Smooth muscle cell (in vitro differentiated cells): ENCODE results near the gene CCDC34. TPM values are rescaled to one million over a fixed set of nuclear protein-coding genes. Genes with fewer than 3 reads are reported as not detected.
A peak's percentile ranks its signal among the peaks of the same experiment; 100 is the strongest.

Experiments
- DNase-seq: peaks from one replicate; lab custom pipeline; 2025; ENCODE audit not compliant: unreplicated experiment; lab: John Stamatoyannopoulos, UW
- H2AFZ ChIP-seq: fragments of 200-600 bp; sonication (generic); 2 replicates; pipeline ENCODE4 v1.6.0; 2016; ENCODE audit warnings: antibody characterized with exemption, low read depth, mild to moderate bottlenecking
- H3F3A ChIP-seq: fragments of 200-600 bp; sonication (generic); 2 replicates; pipeline ENCODE4 v1.6.0; 2017; ENCODE audit warnings: antibody characterized with exemption, low read depth
- H3K27ac ChIP-seq: fragments of 200-600 bp; sonication (generic); 2 replicates; pipeline ENCODE4 v1.5.1; 2016; ENCODE audit warnings: low read depth, mild to moderate bottlenecking
- H3K27me3 ChIP-seq: fragments of 200-600 bp; sonication (generic); 2 replicates; pipeline ENCODE4 v1.6.1; 2016; ENCODE audit warnings: low read depth, mild to moderate bottlenecking
- H3K36me3 ChIP-seq: fragments of 200-600 bp; sonication (generic); 2 replicates; pipeline ENCODE4 v1.5.1; 2016; ENCODE audit warnings: low read depth
- H3K4me1 ChIP-seq: fragments of 200-600 bp; sonication (generic); 2 replicates; pipeline ENCODE4 v1.5.1; 2016; ENCODE audit warnings: low read depth
- H3K4me2 ChIP-seq: fragments of 200-600 bp; sonication (generic); 2 replicates; pipeline ENCODE4 v1.6.0; 2016; ENCODE audit warnings: mild to moderate bottlenecking
- H3K4me3 ChIP-seq: fragments of 200-600 bp; sonication (generic); 2 replicates; pipeline ENCODE4 v1.5.1; 2016; ENCODE audit warnings: mild to moderate bottlenecking
- H3K79me2 ChIP-seq: fragments of 200-600 bp; sonication (generic); 2 replicates; pipeline ENCODE4 v1.6.0; 2016; ENCODE audit warnings: low read depth, mild to moderate bottlenecking
- H3K9ac ChIP-seq: fragments of 200-600 bp; sonication (generic); 2 replicates; pipeline ENCODE4 v1.6.0; 2016; ENCODE audit warnings: low read depth
- H3K9me3 ChIP-seq: fragments of 200-600 bp; sonication (generic); replicated peaks from 2 replicates; pipeline ENCODE4 v1.5.1; 2016; ENCODE audit warnings: low read depth
- H4K20me1 ChIP-seq: fragments of 200-600 bp; sonication (generic); 2 replicates; pipeline ENCODE4 v1.6.0; 2016; ENCODE audit warnings: low read depth
- CTCF ChIP-seq: fragments of 200-600 bp; sonication (generic); IDR thresholded peaks from 2 replicates; pipeline ENCODE4 v1.5.1; 2017; ENCODE audit warnings: borderline replicate concordance, mild to moderate bottlenecking, antibody characterized with exemption; ENCODE audit not compliant: insufficient read depth, poor library complexity, severe bottlenecking
- WGBS: methylation state at CpG from one replicate; pipeline ENCODE4 v1.1.7; 2016; ENCODE audit warnings: low lambda C conversion rate; 5-methylcytosine and 5-hydroxymethylcytosine counted together
- polyA plus RNA-seq: library from polyadenylated mRNA; unstranded; fragments of >200 nt; fragmentation: Nextera tagmentation; extraction: Ambion mirVana; gene quantifications from 2 replicates; pipeline ENCODE4 v1.2.1, GENCODE V29; 2016
- total RNA-seq: library from RNA; depleted of rRNA; stranded (reverse); fragments of >200 nt; gene quantifications from 2 replicates; pipeline ENCODE4 v1.2.3, GENCODE V29; 2014

The CCDC34 gene
- total and polyA plus RNA-seq, 2 experiments from 2014 or later, result 6.7 to 9.3 TPM

- H3K36me3 ChIP-seq, result no peaks in the 10 kb centered on the region
These were observed 24.3 kb upstream of the CCDC34 start for GRCh38 chr11:27387362-27387761.

GRCh38 chr11:27386181-27386845 is 23.3 kb upstream of the CCDC34 start:
- 44% methylated on average over 4 of the region's 4 CpGs for WGBS
- Histone ChIP-seq H3K9ac (peak overlapping the region; percentile 9), H3K79me2 (peaks cover 2% of the 10 kb centered on the region), H3K4me3 (no peak overlapping the region), H3K4me2 (peak overlapping the region; percentile 72), H3K36me3 (peaks cover 3% of the 10 kb centered on the region), H3K4me1 (peaks cover 64% of the 10 kb centered on the region), H3K27me3 (no peaks in the 10 kb centered on the region), H3K27ac (peak overlapping the region; percentile 88), H2AFZ (no peak overlapping the region), H4K20me1 (no peaks in the 10 kb centered on the region), H3K9me3 (no peaks in the 10 kb centered on the region), H3F3A (peaks cover 11% of the 10 kb centered on the region)
- no peak for DNase-seq
- no peak for TF ChIP-seq CTCF

More at GRCh38 chr11:27387362-27387761, 24.3 kb upstream of the CCDC34 start:
- DNase-seq, result no peak
- H3K4me2 ChIP-seq, result peak overlapping the region; percentile 72
- H3K79me2 ChIP-seq, result peaks cover 2% of the 10 kb centered on the region
- no peak overlapping the region for H3K4me3 ChIP-seq
- H3K27ac ChIP-seq, result peak overlapping the region; percentile 88
- no peak overlapping the region for H2AFZ ChIP-seq
- 22% methylated on average over 2 of the region's 2 CpGs for WGBS
- peaks cover 74% of the 10 kb centered on the region for H3K4me1 ChIP-seq
- no peak for TF ChIP-seq CTCF
- no peak overlapping the region for H3K9ac ChIP-seq
- H3K27me3 ChIP-seq, result no peaks in the 10 kb centered on the region
- peaks cover 11% of the 10 kb centered on the region for H3F3A ChIP-seq
- H3K9me3 ChIP-seq, result no peaks in the 10 kb centered on the region
- no peaks in the 10 kb centered on the region for H4K20me1 ChIP-seq

- no peaks in the 10 kb centered on the region for H3K9me3 ChIP-seq
- H3K27ac ChIP-seq, result peak overlapping the region; percentile 88
- TF ChIP-seq CTCF, result no peak
- H3K4me3 ChIP-seq, result no peak overlapping the region
- peak overlapping the region; percentile 72 for H3K4me2 ChIP-seq
- H3K79me2 ChIP-seq, result peaks cover 2% of the 10 kb centered on the region
- H3K27me3 ChIP-seq, result no peaks in the 10 kb centered on the region
- H2AFZ ChIP-seq, result peak overlapping the region; percentile 15
- 18% methylated on average over 5 of the region's 5 CpGs for WGBS
- peaks cover 3% of the 10 kb centered on the region for H3K36me3 ChIP-seq
- peak overlapping the region; percentile 62 for H3K9ac ChIP-seq
- peaks cover 4% of the 10 kb centered on the region for H3F3A ChIP-seq
- peaks cover 53% of the 10 kb centered on the region for H3K4me1 ChIP-seq
- H4K20me1 ChIP-seq, result no peaks in the 10 kb centered on the region
- DNase-seq, result no peak
These were observed 22.2 kb upstream of the CCDC34 start for GRCh38 chr11:27385245-27385644.

GRCh38 chr11:27384227-27384626 is 21.2 kb upstream of the CCDC34 start:
- no peak overlapping the region for H3K4me3 ChIP-seq
- H3K79me2 ChIP-seq, result no peaks in the 10 kb centered on the region
- no peak overlapping the region for H3K9ac ChIP-seq
- DNase-seq, result no peak
- H3K36me3 ChIP-seq, result peaks cover 3% of the 10 kb centered on the region
- peak overlapping the region; percentile 88 for H3K27ac ChIP-seq
- no peaks in the 10 kb centered on the region for H3F3A ChIP-seq
- TF ChIP-seq CTCF, result no peak
- no peaks in the 10 kb centered on the region for H4K20me1 ChIP-seq
- no peak overlapping the region for H2AFZ ChIP-seq
- no peaks in the 10 kb centered on the region for H3K9me3 ChIP-seq
- H3K27me3 ChIP-seq, result no peaks in the 10 kb centered on the region
- no peak overlapping the region for H3K4me2 ChIP-seq
- H3K4me1 ChIP-seq, result peaks cover 43% of the 10 kb centered on the region
